GM18517 (cell line): ENCODE data around the gene FBXL15.
A peak's percentile ranks its signal among the peaks of the same experiment; 100 is the strongest.
"Not testable (repeated sequence)": the region's sequence is repeated elsewhere in the genome, so short reads cannot be mapped to it uniquely, and the experiment has no call there.

ENCODE experiments used
- ATAC-seq: cut with Tn5 transposase; IDR thresholded peaks from one replicate; pipeline ENCODE4 v1.9.1; 2021; ENCODE audit warnings: mild to moderate bottlenecking, moderate library complexity; ENCODE audit not compliant: unreplicated experiment

The FBXL15 gene

GRCh38 chr10:102452672-102453340, 32.2 kb downstream of the FBXL15 start:
- no peak for ATAC-seq

DNA sequence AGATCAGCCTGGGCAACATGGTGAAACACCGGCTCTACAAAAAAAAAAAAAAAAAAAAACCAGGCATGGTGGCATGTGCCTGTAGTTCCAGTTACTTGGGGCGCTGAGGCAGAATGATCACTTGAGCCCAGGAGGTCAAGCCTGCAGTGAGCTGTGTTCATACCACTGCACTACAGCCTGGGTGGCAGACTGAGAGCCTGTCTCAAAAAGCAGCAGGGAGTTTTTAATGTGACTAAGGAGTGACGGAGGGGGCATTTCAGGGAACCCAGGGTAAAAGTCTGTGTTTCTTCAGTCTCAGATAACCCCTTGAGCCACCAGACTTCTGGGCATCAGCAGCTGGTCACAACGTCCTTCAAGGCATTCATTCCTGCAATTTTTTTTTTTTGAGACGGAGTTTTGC, 32.9 kb downstream of the FBXL15 start:
- ATAC-seq = no peak

DNA sequence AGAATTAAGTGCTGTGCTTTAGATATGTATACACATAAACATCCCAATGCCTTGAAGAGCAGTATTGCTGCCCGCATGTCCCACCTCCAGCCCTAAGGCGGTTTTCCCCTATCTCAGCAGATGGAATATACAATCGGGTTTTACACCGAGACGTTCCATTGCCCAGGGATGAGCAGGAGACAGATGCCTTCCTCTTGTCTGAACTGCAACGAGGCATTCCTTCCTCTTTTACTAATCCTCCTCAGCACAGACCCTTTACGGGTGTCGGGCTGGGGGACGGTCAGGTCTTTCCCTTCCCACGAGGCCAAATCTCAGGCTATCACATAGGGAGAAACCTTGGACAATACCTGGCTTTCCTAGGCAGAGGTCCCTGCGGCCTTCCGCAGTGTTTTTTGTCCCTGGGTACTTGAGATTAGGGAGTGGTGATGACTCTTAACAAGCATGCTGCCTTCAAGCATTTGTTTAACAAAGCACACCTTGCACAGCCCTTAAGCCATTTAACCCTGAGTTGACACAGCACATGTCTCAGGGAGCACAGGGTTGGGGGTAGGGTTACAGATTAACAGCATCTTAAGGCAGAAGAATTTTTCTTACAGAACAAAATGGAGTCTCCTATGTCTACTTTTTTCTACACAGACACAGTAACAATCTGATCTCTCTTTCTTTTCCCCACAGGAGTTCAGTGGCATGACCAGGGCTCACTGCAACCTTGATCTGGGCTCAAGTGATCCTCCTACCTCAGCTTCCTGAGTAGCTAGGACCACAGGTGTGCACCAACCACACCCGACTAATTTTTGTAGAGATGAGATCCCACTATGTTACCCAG, 34.2 kb downstream of the FBXL15 start:
- ATAC-seq = not testable (repeated sequence)

DNA sequence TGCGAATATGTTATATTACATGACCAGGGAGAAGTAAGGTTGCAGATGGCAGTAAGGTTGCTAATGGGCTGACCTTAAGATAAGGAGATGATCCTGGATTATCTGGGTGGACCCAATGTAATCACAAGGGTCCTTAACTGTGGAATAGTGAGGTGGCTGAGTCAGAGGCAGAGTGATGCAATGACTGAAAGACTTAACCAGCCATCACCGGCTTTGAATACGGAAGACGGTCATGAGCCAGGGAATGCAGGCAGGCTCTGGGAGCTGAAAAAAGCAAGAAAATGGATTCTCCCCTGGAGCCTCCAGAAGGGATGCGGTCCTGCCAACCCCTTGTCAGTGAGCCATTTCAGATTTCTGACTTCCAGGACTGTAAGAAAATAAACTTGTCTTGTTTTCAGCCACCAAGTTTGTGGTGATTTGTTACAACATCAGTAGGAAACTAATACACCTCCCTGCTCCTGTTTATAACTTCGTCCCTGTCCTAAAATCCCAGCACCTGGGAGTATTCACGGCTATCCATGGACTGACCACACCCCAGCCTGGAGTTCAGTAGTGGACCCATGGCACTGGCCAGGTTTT, 35.3 kb downstream of the FBXL15 start:
- no peak for ATAC-seq

GRCh38 chr10:102457591-102458150, 37.0 kb downstream of the FBXL15 start:
- ATAC-seq = no peak

- ATAC-seq = no peak
Measured at GRCh38 chr10:102458656-102459055, 38.0 kb downstream of the FBXL15 start.

GRCh38 chr10:102460836-102461186, 40.2 kb downstream of the FBXL15 start:
- peak; percentile 37 for ATAC-seq

DNA sequence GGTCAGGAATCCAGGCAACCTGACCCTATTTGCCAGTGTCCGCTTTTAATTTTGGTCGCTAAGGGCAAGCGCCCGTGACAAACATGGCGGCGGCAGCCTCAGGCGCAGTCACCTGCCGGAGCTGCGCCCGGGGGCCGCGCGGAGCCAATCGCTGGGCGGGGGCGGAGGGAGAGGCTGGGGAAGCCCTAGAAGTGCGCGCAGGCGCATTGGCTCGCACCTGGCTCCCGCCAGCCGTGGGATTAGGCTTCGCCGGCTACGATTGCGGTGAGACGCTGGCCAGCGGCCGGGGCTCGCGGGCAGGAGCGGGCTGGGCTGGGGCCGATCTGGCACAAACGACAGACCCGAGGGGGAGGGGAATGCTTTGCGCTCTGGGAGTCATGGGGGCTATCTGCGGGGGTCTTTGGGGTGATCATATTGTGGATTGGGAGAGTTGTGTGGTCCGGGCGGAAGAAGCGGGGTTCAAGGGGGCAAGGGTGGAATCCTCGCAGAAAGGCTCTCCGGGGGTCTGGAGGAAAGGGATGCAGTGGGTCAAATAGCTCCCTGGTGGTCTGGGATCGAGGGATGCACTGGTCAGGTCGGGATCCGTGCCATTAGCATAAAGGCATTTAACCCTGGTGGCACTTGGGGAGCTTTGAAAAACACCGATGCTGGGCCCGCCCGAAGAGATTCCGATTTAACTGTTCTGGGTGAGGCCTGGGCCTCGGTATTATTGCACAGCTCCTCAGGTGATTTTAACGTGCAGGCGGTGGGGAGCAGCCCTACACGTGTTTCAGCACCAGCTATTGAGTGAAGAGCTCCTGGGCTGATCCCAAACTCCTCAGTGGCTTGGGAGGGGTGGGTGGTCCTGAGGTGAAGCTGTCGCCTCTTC, 40.8 kb downstream of the FBXL15 start:
- ATAC-seq = peak; percentile 82

DNA sequence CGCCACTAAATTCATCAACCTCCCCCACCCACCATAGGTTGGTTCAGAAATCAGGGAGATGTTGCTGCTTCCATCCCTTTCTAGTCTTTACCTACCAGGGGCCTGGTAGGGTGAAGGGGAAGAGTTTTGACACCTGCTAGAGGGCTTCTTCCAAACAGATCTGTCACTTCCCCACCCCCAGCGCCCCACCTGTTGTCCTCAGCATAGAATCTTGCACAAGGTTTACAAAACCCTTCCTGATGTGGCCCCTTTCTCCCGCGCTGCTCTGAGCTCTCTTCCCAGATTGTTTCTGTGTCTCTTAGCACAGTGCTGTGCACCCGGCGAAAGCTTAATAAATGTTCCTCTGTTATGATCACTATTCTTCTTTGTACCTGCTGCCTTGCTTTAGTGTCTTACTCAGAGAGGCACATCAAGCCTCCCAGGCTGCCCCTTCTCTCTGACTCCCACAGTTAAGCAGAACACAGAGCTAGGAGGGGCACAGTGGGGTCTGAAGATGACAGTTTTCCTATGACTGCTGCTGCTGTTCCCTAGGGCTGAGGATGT, 41.9 kb downstream of the FBXL15 start:
- no peak for ATAC-seq

GRCh38 chr10:102463983-102464382, 43.3 kb downstream of the FBXL15 start:
- ATAC-seq = no peak

DNA sequence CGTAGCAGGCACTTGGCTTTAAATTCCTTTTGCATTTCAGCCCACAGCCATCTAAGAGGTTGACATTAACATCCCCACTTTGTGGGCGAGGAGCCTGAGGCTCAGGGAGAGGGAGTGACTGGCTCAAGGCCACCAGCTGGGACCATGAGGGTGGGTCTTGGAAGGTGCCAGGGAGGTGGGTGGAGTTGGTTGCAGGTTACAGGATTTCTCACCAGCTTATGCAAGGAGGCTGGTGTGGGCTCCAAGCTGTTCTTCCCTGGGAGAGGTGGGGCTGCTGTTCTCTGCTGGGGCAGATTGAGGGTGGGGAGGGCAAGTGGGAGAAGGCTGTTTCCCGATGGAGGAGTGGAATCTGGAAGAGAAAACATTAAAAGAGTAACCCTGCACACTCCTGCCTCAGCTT, 44.8 kb downstream of the FBXL15 start:
- ATAC-seq = no peak

GRCh38 chr10:102467318-102467717, 46.7 kb downstream of the FBXL15 start:
- ATAC-seq = no peak

DNA sequence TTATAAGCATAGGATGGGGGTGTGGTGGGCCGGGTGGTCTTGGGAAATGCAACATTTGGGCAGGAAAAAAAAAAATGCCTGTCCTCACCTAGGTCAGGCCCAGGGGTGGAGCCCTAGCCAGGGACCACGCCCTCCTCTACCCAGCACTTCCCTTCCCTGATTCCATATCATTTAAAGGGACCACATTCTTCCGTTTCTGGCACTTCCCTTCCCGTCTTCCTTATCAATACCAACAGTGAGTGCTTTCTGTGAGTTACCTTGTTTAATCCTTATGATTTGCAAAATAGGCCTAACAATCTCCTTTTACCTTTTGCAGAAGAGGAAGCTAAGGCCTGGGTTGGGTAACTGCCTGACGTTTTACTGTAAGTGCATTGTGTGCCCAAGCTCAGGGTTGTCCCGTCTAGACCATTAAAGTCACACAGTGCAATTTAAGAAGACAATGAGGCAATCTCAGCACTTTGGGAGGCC, 47.4 kb downstream of the FBXL15 start:
- ATAC-seq = no peak

GRCh38 chr10:102468683-102469082, 48.0 kb downstream of the FBXL15 start:
- no peak for ATAC-seq

GRCh38 chr10:102470579-102471546, 50.2 kb downstream of the FBXL15 start:
- no peak for ATAC-seq
